Adrenal gland (tissue), 5 donors: Measurements from ENCODE around the gene TCP10L.

Source experiments
- CTCF ChIP-seq, 6 experiments: fragments of 450-650 bp in 4 of 6; fragments of 200-600 bp in 2 of 6; sonication (generic) in 1 of 6; IDR thresholded peaks; 1 replicate in 5 of 6; 2 replicates in 1 of 6; pipeline versions ENCODE4 v1.5.1 to v1.8.0; 2016 to 2021; ENCODE audit warnings: antibody characterized with exemption in 6 of 6, mild to moderate bottlenecking in 2 of 6, moderate library complexity in 1 of 6
- POLR2A ChIP-seq, 2 donors: fragments of 450-650 bp; IDR thresholded peaks; one replicate each; pipeline ENCODE4 v1.6.1; 2017; ENCODE audit warnings: antibody characterized with exemption in 2 of 2, mild to moderate bottlenecking in 2 of 2, moderate library complexity in 1 of 2
- donor health status: DM: no; HTN: no; CAD: no.

GRCh38 chr21:32572574-32573420 lies 12.5 kb downstream of the TCP10L start:
- TF ChIP-seq CTCF (IDR thresholded peaks at IDR 0.05) = no peak
- TF ChIP-seq POLR2A (IDR thresholded peaks at IDR 0.05) = no peak
